Hepatic stellate cell (primary cell): ENCODE data around the gene ERBB4.

ENCODE experiments used
- DNase-seq: peaks from one replicate; pipeline ENCODE4 v3.0.0; 2011; ENCODE audit warnings: low spot score

ERBB4 gene

GRCh38 chr2:211396815-211397214, 1141.8 kb downstream of the ERBB4 start:
- DNase-seq, result no peak

GRCh38 chr2:211391189-211391567, 1147.4 kb downstream of the ERBB4 start:
- DNase-seq, result no peak

GRCh38 chr2:211390536-211391188, 1147.9 kb downstream of the ERBB4 start:
- DNase-seq, result no peak

- DNase-seq, result no peak
Observed at GRCh38 chr2:211387734-211388133, 1150.9 kb downstream of the ERBB4 start.

GRCh38 chr2:211380041-211380440, 1158.6 kb downstream of the ERBB4 start:
- DNase-seq, result no peak

- no peak for DNase-seq
Observed at GRCh38 chr2:211376410-211376809, 1162.2 kb downstream of the ERBB4 start.

- no peak for DNase-seq
Observed at GRCh38 chr2:211373203-211373602, 1165.4 kb downstream of the ERBB4 start.

- DNase-seq, result no peak
Observed at GRCh38 chr2:211371465-211371864, 1167.1 kb downstream of the ERBB4 start.

- DNase-seq, result no peak
Observed at GRCh38 chr2:211368467-211368866, 1170.1 kb downstream of the ERBB4 start.

- no peak for DNase-seq
Observed at GRCh38 chr2:211367711-211368110, 1170.9 kb downstream of the ERBB4 start.

- DNase-seq, result no peak
Observed at GRCh38 chr2:211367293-211367692, 1171.3 kb downstream of the ERBB4 start.

GRCh38 chr2:211364911-211365310, 1173.7 kb downstream of the ERBB4 start:
- no peak for DNase-seq

GRCh38 chr2:211361383-211361782, 1177.2 kb downstream of the ERBB4 start:
- DNase-seq, result no peak

- no peak for DNase-seq
Observed at GRCh38 chr2:211359347-211359746, 1179.3 kb downstream of the ERBB4 start.

- DNase-seq, result no peak
Observed at GRCh38 chr2:211358504-211358903, 1180.1 kb downstream of the ERBB4 start.

- DNase-seq, result no peak
Observed at GRCh38 chr2:211354481-211354880, 1184.1 kb downstream of the ERBB4 start.

GRCh38 chr2:211351987-211352386, 1186.6 kb downstream of the ERBB4 start:
- DNase-seq, result no peak

- no peak for DNase-seq
Observed at GRCh38 chr2:211349031-211349430, 1189.6 kb downstream of the ERBB4 start.

- DNase-seq, result no peak
Observed at GRCh38 chr2:211347328-211347727, 1191.3 kb downstream of the ERBB4 start.

GRCh38 chr2:211344289-211344688, 1194.3 kb downstream of the ERBB4 start:
- DNase-seq, result no peak

GRCh38 chr2:211333377-211333776, 1205.2 kb downstream of the ERBB4 start:
- DNase-seq, result no peak

- no peak for DNase-seq
Observed at GRCh38 chr2:211331736-211332135, 1206.9 kb downstream of the ERBB4 start.

GRCh38 chr2:211329882-211330281, 1208.7 kb downstream of the ERBB4 start:
- no peak for DNase-seq

- DNase-seq, result no peak
Observed at GRCh38 chr2:211329421-211329820, 1209.2 kb downstream of the ERBB4 start.

- no peak for DNase-seq
Observed at GRCh38 chr2:211328126-211328525, 1210.5 kb downstream of the ERBB4 start.
